ENCODE data around the gene RPS6KA3.

GRCh38 chrX:20280938-20281337 lies 14.2 kb upstream of the RPS6KA3 start:
- TF ChIP-seq CTCF (IDR thresholded peaks at IDR 0.05) (no peak), POLR2AphosphoS5 (IDR thresholded peaks at IDR 0.05) (no peak), POLR2A (IDR thresholded peaks at IDR 0.05; ENCODE audit: low read depth) (no peak)
